ENCODE measurements around the gene CYYR1. TPM values are rescaled to one million over a fixed set of nuclear protein-coding genes. Genes with fewer than 3 reads are reported as not detected.

CYYR1 gene
- total RNA-seq, 1 experiment from 2014 or later, result not detected

DNA sequence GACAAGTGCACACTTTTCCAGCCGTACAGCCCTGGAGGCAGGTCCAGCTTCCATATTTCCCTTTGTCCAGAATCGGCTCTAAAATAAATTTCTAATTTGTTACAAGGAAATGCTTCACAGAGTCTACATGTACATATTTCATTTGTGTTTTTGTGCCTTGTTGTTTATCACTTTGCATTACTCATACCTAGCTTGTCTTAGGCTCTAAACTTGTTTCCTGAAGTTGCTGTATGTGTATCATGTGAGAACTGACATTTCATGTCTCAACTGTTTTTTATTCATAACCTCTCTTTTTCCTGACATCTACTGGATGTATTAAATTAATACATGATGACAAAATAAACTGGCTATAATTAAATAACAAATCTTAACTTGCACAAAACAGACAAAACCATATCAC is 7.5 kb downstream of the CYYR1 start:
- CTCF ChIA-PET, result no interaction called here

DNA sequence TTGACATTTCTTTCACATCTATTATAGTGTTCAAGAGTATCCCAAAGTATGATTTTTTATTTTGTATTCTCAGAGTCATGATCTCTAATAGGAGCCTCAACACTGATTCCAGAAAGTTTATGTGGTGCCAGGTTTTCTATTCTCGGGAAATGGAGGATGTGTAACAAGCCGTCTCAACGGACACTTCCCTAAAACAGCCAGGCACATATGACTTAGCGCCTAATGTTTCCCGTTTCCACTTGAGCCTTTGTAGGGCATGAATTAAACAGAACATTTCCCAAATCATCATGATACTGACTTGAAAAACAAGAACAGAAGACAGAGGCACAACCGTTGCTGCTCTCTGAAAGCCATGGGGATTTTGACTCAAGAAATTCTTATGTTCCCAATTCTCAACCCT is 8.0 kb downstream of the CYYR1 start:
- ChIA-PET CTCF (no interaction called here), POLR2A (no interaction called here)
- ATAC-seq, result no peak
- in situ Hi-C loops (cut with HindIII; ENCODE audit: low pct_unique_long_range_greater_than_20kb, low sequenced_read_pairs) (no loop called here), intact Hi-C loops (cut with micrococcal nuclease; ENCODE audit: unreplicated experiment) (no loop called here)
- H3K27ac ChIP-seq (ENCODE audit: low read length), result no peak overlapping the region
- no peak overlapping the region for H3K4me3 ChIP-seq (ENCODE audit: low read depth in 2 of 2, low read length in 2 of 2)
- H3K27me3 ChIP-seq (ENCODE audit: control insufficient read depth, insufficient read depth, low read length), result no peaks in the 10 kb centered on the region
- no peaks in the 10 kb centered on the region for H3K36me3 ChIP-seq (ENCODE audit: control insufficient read depth, insufficient read depth, low read length)
- DNase-seq (ENCODE audit: low read depth, low spot score), result no peak
- no TSS peak for BruUV-seq (replicated peaks)
- TF ChIP-seq, protein P1, sequence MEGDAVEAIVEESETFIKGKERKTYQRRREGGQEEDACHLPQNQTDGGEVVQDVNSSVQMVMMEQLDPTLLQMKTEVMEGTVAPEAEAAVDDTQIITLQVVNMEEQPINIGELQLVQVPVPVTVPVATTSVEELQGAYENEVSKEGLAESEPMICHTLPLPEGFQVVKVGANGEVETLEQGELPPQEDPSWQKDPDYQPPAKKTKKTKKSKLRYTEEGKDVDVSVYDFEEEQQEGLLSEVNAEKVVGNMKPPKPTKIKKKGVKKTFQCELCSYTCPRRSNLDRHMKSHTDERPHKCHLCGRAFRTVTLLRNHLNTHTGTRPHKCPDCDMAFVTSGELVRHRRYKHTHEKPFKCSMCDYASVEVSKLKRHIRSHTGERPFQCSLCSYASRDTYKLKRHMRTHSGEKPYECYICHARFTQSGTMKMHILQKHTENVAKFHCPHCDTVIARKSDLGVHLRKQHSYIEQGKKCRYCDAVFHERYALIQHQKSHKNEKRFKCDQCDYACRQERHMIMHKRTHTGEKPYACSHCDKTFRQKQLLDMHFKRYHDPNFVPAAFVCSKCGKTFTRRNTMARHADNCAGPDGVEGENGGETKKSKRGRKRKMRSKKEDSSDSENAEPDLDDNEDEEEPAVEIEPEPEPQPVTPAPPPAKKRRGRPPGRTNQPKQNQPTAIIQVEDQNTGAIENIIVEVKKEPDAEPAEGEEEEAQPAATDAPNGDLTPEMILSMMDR (IDR thresholded peaks at IDR 0.05), result no peak
- TF ChIP-seq SIN3A (IDR thresholded peaks at IDR 0.05; ENCODE audit: borderline replicate concordance, insufficient read depth, low read depth, low read length) (no peak), TCF7L2 (IDR thresholded peaks at IDR 0.05; ENCODE audit: low read depth, low read length) (no peak), POLR2AphosphoS5 (IDR thresholded peaks at IDR 0.05; ENCODE audit: low read depth, low read length) (no peak)
- TF ChIP-seq, protein P2, sequence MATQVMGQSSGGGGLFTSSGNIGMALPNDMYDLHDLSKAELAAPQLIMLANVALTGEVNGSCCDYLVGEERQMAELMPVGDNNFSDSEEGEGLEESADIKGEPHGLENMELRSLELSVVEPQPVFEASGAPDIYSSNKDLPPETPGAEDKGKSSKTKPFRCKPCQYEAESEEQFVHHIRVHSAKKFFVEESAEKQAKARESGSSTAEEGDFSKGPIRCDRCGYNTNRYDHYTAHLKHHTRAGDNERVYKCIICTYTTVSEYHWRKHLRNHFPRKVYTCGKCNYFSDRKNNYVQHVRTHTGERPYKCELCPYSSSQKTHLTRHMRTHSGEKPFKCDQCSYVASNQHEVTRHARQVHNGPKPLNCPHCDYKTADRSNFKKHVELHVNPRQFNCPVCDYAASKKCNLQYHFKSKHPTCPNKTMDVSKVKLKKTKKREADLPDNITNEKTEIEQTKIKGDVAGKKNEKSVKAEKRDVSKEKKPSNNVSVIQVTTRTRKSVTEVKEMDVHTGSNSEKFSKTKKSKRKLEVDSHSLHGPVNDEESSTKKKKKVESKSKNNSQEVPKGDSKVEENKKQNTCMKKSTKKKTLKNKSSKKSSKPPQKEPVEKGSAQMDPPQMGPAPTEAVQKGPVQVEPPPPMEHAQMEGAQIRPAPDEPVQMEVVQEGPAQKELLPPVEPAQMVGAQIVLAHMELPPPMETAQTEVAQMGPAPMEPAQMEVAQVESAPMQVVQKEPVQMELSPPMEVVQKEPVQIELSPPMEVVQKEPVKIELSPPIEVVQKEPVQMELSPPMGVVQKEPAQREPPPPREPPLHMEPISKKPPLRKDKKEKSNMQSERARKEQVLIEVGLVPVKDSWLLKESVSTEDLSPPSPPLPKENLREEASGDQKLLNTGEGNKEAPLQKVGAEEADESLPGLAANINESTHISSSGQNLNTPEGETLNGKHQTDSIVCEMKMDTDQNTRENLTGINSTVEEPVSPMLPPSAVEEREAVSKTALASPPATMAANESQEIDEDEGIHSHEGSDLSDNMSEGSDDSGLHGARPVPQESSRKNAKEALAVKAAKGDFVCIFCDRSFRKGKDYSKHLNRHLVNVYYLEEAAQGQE (IDR thresholded peaks at IDR 0.05; ENCODE audit: insufficient read depth in 1 of 2, low read depth in 2 of 2, low read length in 1 of 2), result no peak
- H3K9me3 ChIP-seq (ENCODE audit: control insufficient read depth, insufficient read depth, low read depth, low read length), result no peaks in the 10 kb centered on the region
- no peaks in the 10 kb centered on the region for H3K4me1 ChIP-seq (ENCODE audit: control insufficient read depth, insufficient read depth, low read length)

More for the DNA sequence above, 7.5 kb downstream of the CYYR1 start:
- BruUV-seq (replicated peaks), result no TSS peak
- Histone ChIP-seq H3K36me3 (ENCODE audit: control insufficient read depth, insufficient read depth, low read length) (no peaks in the 10 kb centered on the region), H3K27ac (ENCODE audit: low read length) (no peak overlapping the region), H3K4me3 (ENCODE audit: low read depth in 2 of 2, low read length in 2 of 2) (no peak overlapping the region), H3K9me3 (ENCODE audit: control insufficient read depth, insufficient read depth, low read depth, low read length) (no peaks in the 10 kb centered on the region), H3K4me1 (ENCODE audit: control insufficient read depth, insufficient read depth, low read length) (no peaks in the 10 kb centered on the region), H3K27me3 (ENCODE audit: control insufficient read depth, insufficient read depth, low read length) (no peaks in the 10 kb centered on the region)
- TF ChIP-seq, protein P1 (IDR thresholded peaks at IDR 0.05), result no peak
- TF ChIP-seq TCF7L2 (IDR thresholded peaks at IDR 0.05; ENCODE audit: low read depth, low read length) (no peak), SIN3A (IDR thresholded peaks at IDR 0.05; ENCODE audit: borderline replicate concordance, insufficient read depth, low read depth, low read length) (no peak), POLR2AphosphoS5 (IDR thresholded peaks at IDR 0.05; ENCODE audit: low read depth, low read length) (no peak)
- TF ChIP-seq, protein P2 (IDR thresholded peaks at IDR 0.05; ENCODE audit: insufficient read depth in 1 of 2, low read depth in 2 of 2, low read length in 1 of 2), result no peak
- in situ Hi-C loops (cut with HindIII; ENCODE audit: low pct_unique_long_range_greater_than_20kb, low sequenced_read_pairs), result no loop called here
- intact Hi-C loops (cut with micrococcal nuclease; ENCODE audit: unreplicated experiment), result no loop called here
- ATAC-seq (no peak), DNase-seq (ENCODE audit: low read depth, low spot score) (no peak)
- POLR2A ChIA-PET, result no interaction called here
